Activated CD4-positive, alpha-beta T cell treated with anti-CD3 and anti-CD28 coated beads, Interleukin-2, amount 10 ng/mL, durations not matched to agents 24 days and 14 days (primary cell): Measurements from ENCODE around the gene HS2ST1. TPM values are rescaled to one million over a fixed set of nuclear protein-coding genes. Genes with fewer than 3 reads are reported as not detected.
"Not testable (repeated sequence)": the region's sequence is repeated elsewhere in the genome, so short reads cannot be mapped to it uniquely, and the experiment has no call there.

Source experiments
- DNase-seq: peaks from one replicate; pipeline ENCODE4 v3.0.0; 2022
- H3K27ac Mint-ChIP-seq: one replicate; pipeline ENCODE4 v1.8.0; 2022; ENCODE audit warnings: mild to moderate bottlenecking, mixed read lengths
- H3K27me3 Mint-ChIP-seq: one replicate; pipeline ENCODE4 v1.8.0; 2022; ENCODE audit warnings: mixed read lengths
- H3K36me3 Mint-ChIP-seq: one replicate; pipeline ENCODE4 v1.8.0; 2022; ENCODE audit warnings: low read depth, mild to moderate bottlenecking, mixed read lengths
- H3K4me1 Mint-ChIP-seq: one replicate; pipeline ENCODE4 v1.8.0; 2021; ENCODE audit warnings: mixed read lengths
- H3K4me3 Mint-ChIP-seq: one replicate; pipeline ENCODE4 v1.8.0; 2022; ENCODE audit warnings: mild to moderate bottlenecking, moderate library complexity, mixed read lengths
- H3K9me3 Mint-ChIP-seq: one replicate; pipeline ENCODE4 v1.8.0; 2021; ENCODE audit warnings: mixed read lengths
- intact Hi-C: fragments of 100-400 bp; cut with micrococcal nuclease; formaldehyde crosslinking; loops from one replicate; pipeline ENCODE4 v1.15.1; 2023
- total RNA-seq: library from RNA; stranded (reverse); gene quantifications from 2 replicates; pipeline ENCODE4 v1.2.3, GENCODE V29; 2022

The HS2ST1 gene
- total RNA-seq, 1 donor from 2014 or later, result 15.8 TPM

DNA sequence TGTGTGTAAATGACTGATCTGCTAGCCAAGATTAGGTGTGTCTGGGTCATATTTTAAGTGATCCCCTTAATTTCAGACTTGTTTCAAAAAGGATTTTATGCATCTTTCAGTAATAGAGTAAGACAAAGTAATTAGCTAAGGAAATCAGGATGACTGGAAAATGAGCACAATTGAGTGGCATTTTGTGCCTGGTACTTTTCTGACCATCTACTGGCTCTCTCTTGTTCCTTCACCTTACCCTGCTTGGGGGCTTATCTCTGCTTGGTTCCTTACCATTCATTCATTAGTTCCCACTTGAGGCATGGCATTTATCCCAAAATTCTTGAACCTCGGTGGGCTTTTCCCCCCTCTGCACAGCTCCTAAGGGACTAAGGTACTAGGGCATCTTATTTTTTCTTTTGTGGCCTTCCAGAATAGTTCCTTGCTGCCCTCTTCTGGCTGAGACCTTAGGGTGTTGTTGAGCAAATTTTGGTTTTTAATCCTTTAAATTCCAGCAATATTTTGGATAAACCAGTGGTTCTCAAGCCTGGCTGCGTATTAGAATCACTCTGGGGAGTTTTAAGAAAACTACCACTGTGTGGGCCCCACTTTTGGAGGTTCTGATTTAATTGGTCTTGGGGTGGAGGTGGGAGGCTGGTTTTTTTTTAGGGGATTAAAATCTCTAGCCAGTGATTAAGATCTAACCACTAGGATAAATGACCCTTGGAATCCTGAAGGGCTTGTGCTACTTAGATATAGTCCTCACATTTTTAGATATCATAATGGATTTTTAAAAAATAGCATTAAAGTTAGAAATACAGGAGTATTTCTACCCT, 50.8 kb downstream of the HS2ST1 start:
- Mint-ChIP-seq H3K36me3 (no peaks in the 10 kb centered on the region), H3K9me3 (no peaks in the 10 kb centered on the region), H3K4me3 (no peak overlapping the region), H3K27ac (no peak overlapping the region), H3K27me3 (no peaks in the 10 kb centered on the region), H3K4me1 (no peaks in the 10 kb centered on the region)
- DNase-seq, result peak; percentile 70
- intact Hi-C loops, result loop anchor here (1.0 to 10.0 kb wide), 2 partner anchors 120 to 132 kb away; no protein-coding TSS in a partner anchor

- intact Hi-C loops, result loop anchor here (1.0 to 10.0 kb wide), 2 partner anchors 119 to 133 kb away; no protein-coding TSS in a partner anchor
- Mint-ChIP-seq H3K4me3 (no peak overlapping the region), H3K27ac (no peak overlapping the region), H3K4me1 (no peaks in the 10 kb centered on the region), H3K9me3 (no peaks in the 10 kb centered on the region), H3K27me3 (no peaks in the 10 kb centered on the region), H3K36me3 (no peaks in the 10 kb centered on the region)
- no peak for DNase-seq
Observed at GRCh38 chr1:86965827-86966182, 51.4 kb downstream of the HS2ST1 start.

DNA sequence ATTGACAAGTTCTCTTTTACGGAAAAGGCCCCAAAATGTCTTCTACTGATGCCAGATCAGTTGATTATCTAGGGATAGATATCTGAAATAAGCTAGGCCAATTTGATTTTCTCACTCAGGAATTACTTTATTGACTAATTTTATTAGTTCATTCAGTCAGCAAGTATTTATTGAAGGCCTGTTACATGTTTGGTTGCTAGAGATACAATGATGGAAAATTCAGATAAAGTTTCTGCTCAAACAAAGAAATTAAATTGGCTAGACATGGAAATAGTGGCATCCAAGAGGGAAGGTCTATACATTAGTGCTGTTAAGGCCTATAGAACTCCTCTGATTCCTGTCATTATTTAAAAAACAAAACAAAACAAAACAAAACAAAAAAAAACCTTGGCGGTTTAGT, 56.5 kb downstream of the HS2ST1 start:
- no peak overlapping the region for H3K4me3 Mint-ChIP-seq
- DNase-seq, result no peak
- H3K4me1 Mint-ChIP-seq, result no peaks in the 10 kb centered on the region
- H3K27me3 Mint-ChIP-seq, result no peaks in the 10 kb centered on the region
- H3K9me3 Mint-ChIP-seq, result no peaks in the 10 kb centered on the region
- H3K36me3 Mint-ChIP-seq, result no peaks in the 10 kb centered on the region
- H3K27ac Mint-ChIP-seq, result no peak overlapping the region
- intact Hi-C loops, result no loop called here

DNA sequence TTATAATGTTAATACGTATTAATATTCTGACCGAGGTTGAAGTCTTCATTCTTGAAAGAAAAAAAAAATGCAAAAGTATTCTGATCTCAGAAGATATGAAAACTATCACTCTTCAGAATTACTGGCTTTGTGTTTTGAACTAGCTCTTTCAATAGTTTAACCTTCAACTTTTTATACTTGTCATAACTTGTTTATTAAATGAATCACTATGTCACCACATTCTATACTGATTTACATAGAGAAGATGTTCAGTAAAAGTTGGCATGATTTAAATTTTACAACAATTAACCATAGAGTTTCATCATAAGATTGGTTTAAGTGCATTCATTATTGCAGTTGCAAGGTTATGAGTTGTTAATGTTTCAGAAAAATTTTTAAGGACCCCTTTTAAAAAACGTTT, 57.3 kb downstream of the HS2ST1 start:
- Mint-ChIP-seq H3K4me3 (no peak overlapping the region), H3K27ac (no peak overlapping the region), H3K9me3 (no peaks in the 10 kb centered on the region), H3K27me3 (no peaks in the 10 kb centered on the region), H3K36me3 (no peaks in the 10 kb centered on the region), H3K4me1 (no peaks in the 10 kb centered on the region)
- intact Hi-C loops, result no loop called here
- no peak for DNase-seq

GRCh38 chr1:86972262-86972661, 57.8 kb downstream of the HS2ST1 start:
- Mint-ChIP-seq H3K4me1 (no peaks in the 10 kb centered on the region), H3K27me3 (no peaks in the 10 kb centered on the region), H3K9me3 (no peaks in the 10 kb centered on the region), H3K27ac (no peak overlapping the region), H3K4me3 (no peak overlapping the region), H3K36me3 (no peaks in the 10 kb centered on the region)
- no peak for DNase-seq
- intact Hi-C loops, result no loop called here

DNA sequence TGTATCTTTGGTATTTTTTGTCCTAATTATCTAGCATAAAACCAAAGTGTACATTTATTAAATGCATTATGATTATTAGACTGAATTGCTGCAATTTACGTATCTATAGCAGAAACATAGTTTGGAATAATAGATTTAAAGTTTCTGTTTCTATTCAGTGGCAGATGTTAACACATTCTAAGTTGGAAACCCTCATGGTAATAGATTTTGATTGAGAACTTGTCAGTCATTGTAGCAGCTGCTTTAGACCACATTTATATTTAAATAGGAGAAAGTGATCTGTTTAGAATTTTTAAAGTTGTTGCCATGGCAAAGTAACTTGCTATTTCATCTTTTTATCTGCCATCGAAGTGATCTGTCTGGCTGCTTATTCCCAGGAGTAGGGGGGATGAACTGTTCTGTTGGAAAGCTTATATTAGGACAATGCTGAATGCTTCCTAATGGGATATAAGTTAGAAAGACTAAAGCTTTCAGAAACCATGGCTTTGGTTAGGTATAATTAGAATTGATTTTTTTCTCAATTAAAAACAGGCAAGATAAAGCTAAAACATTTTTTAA, 61.6 kb downstream of the HS2ST1 start:
- peaks cover 1% of the 10 kb centered on the region for H3K36me3 Mint-ChIP-seq
- H3K4me1 Mint-ChIP-seq, result no peaks in the 10 kb centered on the region
- intact Hi-C loops, result no loop called here
- H3K27ac Mint-ChIP-seq, result no peak overlapping the region
- no peaks in the 10 kb centered on the region for H3K27me3 Mint-ChIP-seq
- peaks cover 1% of the 10 kb centered on the region for H3K9me3 Mint-ChIP-seq
- H3K4me3 Mint-ChIP-seq, result no peak overlapping the region
- DNase-seq, result no peak

GRCh38 chr1:86976664-86977063, 62.2 kb downstream of the HS2ST1 start:
- intact Hi-C loops, result no loop called here
- Mint-ChIP-seq H3K4me1 (no peaks in the 10 kb centered on the region), H3K9me3 (peaks cover 3% of the 10 kb centered on the region), H3K27me3 (no peaks in the 10 kb centered on the region), H3K4me3 (no peak overlapping the region), H3K27ac (no peak overlapping the region), H3K36me3 (peaks cover 1% of the 10 kb centered on the region)
- DNase-seq, result no peak

DNA sequence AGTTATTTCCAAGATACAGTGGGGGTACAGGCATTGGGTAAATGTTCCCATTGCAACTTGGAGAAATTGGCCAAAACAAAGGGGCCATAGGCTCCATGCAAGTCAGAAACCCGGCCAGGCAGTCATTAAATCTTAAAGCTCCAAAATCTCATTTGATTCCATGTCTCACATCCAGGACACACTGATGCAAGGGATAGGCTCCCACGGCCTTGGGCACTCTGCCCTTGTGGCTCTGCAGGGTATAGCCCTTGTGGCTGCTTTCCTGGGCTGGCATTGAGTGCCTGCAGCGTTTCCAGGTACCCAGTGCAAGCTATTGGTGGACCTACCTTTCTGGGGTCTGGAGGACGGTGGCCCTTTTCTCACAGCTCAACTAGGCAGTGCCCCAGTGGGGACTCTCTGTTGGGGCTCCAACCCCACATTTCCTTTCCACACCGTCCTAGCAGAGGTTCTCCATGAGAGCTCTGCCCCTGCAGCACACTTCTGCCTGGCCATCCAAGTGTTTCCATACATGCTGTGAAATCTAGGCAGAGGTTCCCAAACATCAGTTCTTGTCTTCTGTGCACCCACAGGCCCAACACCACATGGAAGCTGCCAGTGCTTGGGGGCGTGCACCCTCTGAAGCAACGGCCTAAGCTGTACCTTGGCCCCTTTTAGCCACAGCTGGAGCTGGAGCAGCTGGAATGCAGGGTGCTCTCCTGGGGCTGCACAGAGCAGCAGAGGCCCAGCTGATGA, 67.2 kb downstream of the HS2ST1 start:
- DNase-seq, result no peak
- Mint-ChIP-seq H3K4me3 (no peak overlapping the region), H3K9me3 (peaks cover 3% of the 10 kb centered on the region), H3K36me3 (peaks cover 1% of the 10 kb centered on the region), H3K27me3 (no peaks in the 10 kb centered on the region), H3K27ac (no peak overlapping the region), H3K4me1 (no peaks in the 10 kb centered on the region)
- intact Hi-C loops, result no loop called here

- H3K27me3 Mint-ChIP-seq, DNase-seq, H3K9me3 Mint-ChIP-seq, H3K36me3 Mint-ChIP-seq, H3K4me3 Mint-ChIP-seq, H3K4me1 Mint-ChIP-seq, H3K27ac Mint-ChIP-seq, intact Hi-C loops: not testable (repeated sequence)
Observed at GRCh38 chr1:86983677-86984076, 69.2 kb downstream of the HS2ST1 start.

GRCh38 chr1:86987446-86987845, 73.0 kb downstream of the HS2ST1 start:
- no peak overlapping the region for H3K27ac Mint-ChIP-seq
- peaks cover 2% of the 10 kb centered on the region for H3K4me1 Mint-ChIP-seq
- no peak overlapping the region for H3K4me3 Mint-ChIP-seq
- H3K9me3 Mint-ChIP-seq, result no peaks in the 10 kb centered on the region
- intact Hi-C loops, result no loop called here
- no peaks in the 10 kb centered on the region for H3K36me3 Mint-ChIP-seq
- DNase-seq, result no peak
- no peaks in the 10 kb centered on the region for H3K27me3 Mint-ChIP-seq

GRCh38 chr1:86988835-86989234, 74.4 kb downstream of the HS2ST1 start:
- H3K36me3 Mint-ChIP-seq, result no peaks in the 10 kb centered on the region
- peaks cover 2% of the 10 kb centered on the region for H3K4me1 Mint-ChIP-seq
- DNase-seq, result no peak
- intact Hi-C loops, result no loop called here
- no peaks in the 10 kb centered on the region for H3K27me3 Mint-ChIP-seq
- no peaks in the 10 kb centered on the region for H3K9me3 Mint-ChIP-seq
- H3K27ac Mint-ChIP-seq, result no peak overlapping the region
- no peak overlapping the region for H3K4me3 Mint-ChIP-seq

GRCh38 chr1:86989690-86990089, 75.3 kb downstream of the HS2ST1 start:
- H3K27me3 Mint-ChIP-seq, H3K9me3 Mint-ChIP-seq, H3K4me1 Mint-ChIP-seq, intact Hi-C loops, DNase-seq, H3K36me3 Mint-ChIP-seq, H3K27ac Mint-ChIP-seq, H3K4me3 Mint-ChIP-seq: not testable (repeated sequence)

DNA sequence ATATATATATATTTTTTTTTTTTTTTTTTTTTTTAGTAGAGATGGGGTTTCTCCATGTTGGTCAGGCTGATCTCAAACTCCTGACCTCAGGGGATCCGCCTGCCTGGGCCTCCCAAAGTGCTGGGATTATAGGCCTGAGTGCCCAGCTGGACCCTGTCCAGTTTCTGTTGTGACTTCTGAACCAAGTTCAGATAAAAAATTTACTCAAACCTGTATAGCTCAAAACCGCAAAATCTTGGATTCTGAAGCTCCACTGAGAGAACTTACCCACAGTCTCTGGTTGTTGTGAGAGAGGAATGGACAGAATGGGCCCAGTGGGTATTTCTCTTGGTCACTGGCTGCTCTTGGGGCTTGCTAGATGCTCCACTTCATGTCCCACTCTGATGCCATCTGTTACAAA, 76.4 kb downstream of the HS2ST1 start:
- Mint-ChIP-seq H3K4me3 (no peak overlapping the region), H3K27ac (no peak overlapping the region), H3K36me3 (no peaks in the 10 kb centered on the region), H3K9me3 (no peaks in the 10 kb centered on the region), H3K27me3 (no peaks in the 10 kb centered on the region), H3K4me1 (peaks cover 2% of the 10 kb centered on the region)
- no peak for DNase-seq
- intact Hi-C loops, result no loop called here

GRCh38 chr1:86991549-86992186, 77.2 kb downstream of the HS2ST1 start:
- intact Hi-C loops, result no loop called here
- no peak overlapping the region for H3K4me3 Mint-ChIP-seq
- peaks cover 2% of the 10 kb centered on the region for H3K4me1 Mint-ChIP-seq
- no peaks in the 10 kb centered on the region for H3K36me3 Mint-ChIP-seq
- DNase-seq, result no peak
- H3K27ac Mint-ChIP-seq, result no peak overlapping the region
- no peaks in the 10 kb centered on the region for H3K27me3 Mint-ChIP-seq
- no peaks in the 10 kb centered on the region for H3K9me3 Mint-ChIP-seq
